Measurements from ENCODE around the gene EIF3I.
A peak's percentile ranks its signal among the peaks of the same experiment; 100 is the strongest.

The EIF3I gene

DNA sequence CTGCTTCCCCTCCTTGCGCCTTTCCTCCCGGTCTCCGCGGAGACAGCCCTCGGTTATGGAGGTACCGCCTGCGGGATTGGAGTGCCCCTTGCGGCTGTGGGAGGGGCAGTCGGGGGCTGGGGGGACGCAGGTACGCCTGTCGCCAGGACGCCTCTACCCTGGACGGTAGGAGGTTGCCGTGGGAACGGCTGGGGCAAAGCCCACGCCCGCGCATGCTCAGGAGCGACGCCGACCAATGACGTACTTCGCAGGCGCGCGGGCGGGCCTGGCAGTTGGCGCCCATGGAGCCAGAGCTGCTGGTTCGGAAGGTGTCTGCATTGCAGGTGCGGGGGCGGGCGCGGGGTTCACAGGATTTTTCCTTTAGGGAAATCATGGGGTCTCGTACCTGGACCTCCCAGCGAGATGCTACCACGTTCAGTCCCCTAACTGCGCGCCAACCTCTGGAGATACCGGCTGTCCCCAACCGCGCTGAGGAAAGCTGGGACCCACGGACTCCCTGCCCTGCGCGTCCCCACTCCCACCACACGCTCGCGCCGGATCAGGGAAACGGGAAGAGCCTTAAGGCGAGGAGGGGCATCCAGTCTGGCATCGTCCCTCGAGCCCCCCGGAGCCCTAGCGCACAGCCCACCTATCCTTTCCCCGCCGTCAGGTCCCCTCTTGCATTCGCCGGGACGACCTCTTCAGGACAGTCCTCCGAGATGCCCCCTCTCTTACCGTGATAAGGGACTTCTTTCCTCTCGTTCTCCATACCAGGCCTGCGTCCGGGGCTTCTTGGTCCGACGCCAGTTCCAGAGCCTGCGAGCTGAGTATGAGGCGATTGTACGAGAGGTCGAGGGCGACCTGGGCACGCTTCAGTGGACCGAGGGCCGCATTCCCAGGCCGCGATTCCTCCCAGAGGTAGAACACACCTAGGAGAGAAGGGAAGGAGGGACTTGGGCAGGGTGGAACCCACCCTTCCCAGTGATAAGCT, 16.5 kb upstream of the EIF3I start, which contains the start of gene IQCC:
IQCC (plus strand) TSS at position 271 of the 970 bp plus-strand sequence; CDS start at position 282, 11 bp downstream.
- H3K4me1 Mint-ChIP-seq: peaks cover 76% of the 10 kb centered on the region
- no peaks in the 10 kb centered on the region for H3K9me3 Mint-ChIP-seq
- peaks cover 17% of the 10 kb centered on the region for H3K36me3 Mint-ChIP-seq
- H3K4me3 Mint-ChIP-seq: peak within 1 kb of the TSS; percentile 87
- ATAC-seq: peak; percentile 75
- peak within 1 kb of the TSS; percentile 85 for H3K27ac Mint-ChIP-seq
- no peaks in the 10 kb centered on the region for H3K27me3 Mint-ChIP-seq

DNA sequence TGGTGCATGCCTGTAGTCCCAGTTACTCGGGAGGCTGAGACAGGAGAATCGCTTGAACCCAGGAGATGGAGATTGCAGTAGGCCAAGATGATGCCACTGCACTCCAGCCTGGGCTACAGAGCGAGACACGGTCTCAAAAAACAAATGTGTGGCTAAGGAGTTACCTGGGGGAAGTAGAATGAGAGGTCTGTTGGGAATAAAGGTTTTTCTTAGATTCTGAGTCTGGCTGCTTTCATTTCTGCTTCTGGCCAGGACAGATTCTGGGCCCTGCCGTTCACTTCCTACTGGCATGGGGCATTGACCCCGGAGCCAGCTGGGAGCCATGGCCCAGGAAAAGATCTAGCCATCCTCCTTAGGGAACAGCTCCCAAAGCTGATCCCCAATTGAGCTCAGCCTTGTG, 13.7 kb upstream of the EIF3I start:
- no peak overlapping the region for H3K4me3 Mint-ChIP-seq
- H3K27ac Mint-ChIP-seq: no peak overlapping the region
- no peaks in the 10 kb centered on the region for H3K9me3 Mint-ChIP-seq
- H3K27me3 Mint-ChIP-seq: no peaks in the 10 kb centered on the region
- H3K36me3 Mint-ChIP-seq: peaks cover 6% of the 10 kb centered on the region
- ATAC-seq: peak; percentile 60
- peaks cover 64% of the 10 kb centered on the region for H3K4me1 Mint-ChIP-seq

DNA sequence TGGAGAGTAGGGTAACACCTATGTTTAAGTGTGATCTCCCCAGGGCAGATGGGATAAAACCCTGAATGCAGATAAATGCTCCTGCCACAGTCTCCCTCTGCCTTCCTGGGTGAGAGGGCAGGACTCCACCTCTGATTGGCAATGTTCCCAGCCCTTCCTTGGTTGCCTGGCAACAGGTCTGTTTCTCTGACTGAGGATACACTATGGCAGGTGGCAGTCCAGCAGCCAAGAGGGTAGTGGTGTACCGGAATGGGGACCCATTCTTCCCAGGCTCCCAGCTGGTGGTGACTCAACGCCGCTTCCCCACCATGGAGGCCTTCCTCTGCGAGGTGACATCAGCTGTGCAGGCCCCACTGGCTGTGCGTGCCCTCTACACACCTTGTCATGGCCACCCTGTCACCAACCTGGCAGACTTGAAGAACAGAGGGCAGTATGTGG, 13.3 kb upstream of the EIF3I start, which contains the start of gene DCDC2B:
DCDC2B (plus strand) TSS at position 199 of the 438 bp plus-strand sequence; CDS start at position 204, 5 bp downstream.
- H3K9me3 Mint-ChIP-seq: no peaks in the 10 kb centered on the region
- H3K27ac Mint-ChIP-seq: peak within 1 kb of the TSS; percentile 52
- H3K27me3 Mint-ChIP-seq: no peaks in the 10 kb centered on the region
- peaks cover 5% of the 10 kb centered on the region for H3K36me3 Mint-ChIP-seq
- H3K4me3 Mint-ChIP-seq: no peak within 1 kb of the TSS
- ATAC-seq: no peak
- peaks cover 59% of the 10 kb centered on the region for H3K4me1 Mint-ChIP-seq

DNA sequence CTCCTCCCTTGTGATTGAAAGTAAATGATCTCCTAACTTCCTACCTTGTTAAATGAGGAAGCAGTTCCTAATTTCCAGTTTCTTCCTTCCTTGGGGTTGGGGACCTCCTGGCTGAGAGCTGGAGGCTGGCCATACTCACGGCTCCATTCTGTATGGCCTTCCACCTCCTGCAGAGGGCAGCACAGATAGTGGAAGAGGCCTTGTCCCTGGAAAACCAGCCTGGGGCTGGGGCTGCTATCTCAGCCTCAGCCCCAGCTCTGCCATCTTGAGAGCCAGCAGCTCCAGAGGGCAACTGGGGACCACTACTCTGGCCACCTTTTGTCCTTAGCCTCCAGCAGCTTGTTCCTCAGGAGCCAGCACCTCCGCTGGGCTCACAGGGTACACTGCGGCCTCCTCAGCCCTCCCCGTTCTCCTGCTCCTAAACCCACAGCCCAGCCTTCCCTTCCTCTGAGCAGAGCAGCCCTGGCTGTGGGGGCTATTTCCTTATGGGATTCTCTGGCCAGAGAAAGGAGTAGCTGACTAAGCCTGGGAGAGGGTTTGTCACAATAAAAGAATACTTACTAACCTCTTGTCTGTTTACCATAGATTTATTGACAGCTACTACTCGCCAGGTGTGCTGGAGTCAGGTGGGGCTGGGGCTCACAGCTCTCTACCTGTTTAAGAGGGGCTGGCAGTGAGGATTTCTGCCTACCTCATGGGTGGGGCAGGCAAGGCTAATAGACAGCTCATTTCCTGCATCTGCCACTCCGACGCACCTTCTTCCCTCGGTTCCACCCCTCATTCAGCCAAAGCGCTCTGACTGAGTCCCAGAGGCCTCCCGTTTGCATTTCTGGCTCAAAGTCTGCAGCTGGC, 6.4 kb upstream of the EIF3I start:
- Mint-ChIP-seq H3K36me3 (peaks cover 34% of the 10 kb centered on the region), H3K9me3 (no peaks in the 10 kb centered on the region), H3K27me3 (no peaks in the 10 kb centered on the region), H3K4me1 (peaks cover 35% of the 10 kb centered on the region), H3K4me3 (no peak overlapping the region), H3K27ac (no peak overlapping the region)
- peak; percentile 78 for ATAC-seq

DNA sequence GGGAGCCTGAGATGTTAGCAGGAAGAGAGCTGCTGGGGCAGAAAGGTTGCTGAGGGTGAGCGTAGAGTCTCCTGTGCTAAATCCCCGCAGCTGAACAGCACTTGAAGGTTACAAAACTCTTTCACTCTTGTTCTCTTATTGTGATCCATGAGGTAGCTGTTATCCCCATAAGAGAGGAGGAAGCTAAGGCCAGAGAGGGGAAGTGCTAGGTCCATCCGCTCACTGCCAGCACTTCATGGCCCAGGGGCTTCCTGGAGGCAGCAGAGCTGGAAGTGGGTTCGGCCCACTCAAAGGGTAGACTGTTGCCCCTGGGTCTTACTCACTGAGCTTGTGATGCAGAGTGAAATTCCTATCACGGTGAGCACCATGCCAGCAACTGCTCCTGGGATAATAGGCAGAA, 5.6 kb upstream of the EIF3I start:
- H3K36me3 Mint-ChIP-seq: peaks cover 34% of the 10 kb centered on the region
- no peak overlapping the region for H3K4me3 Mint-ChIP-seq
- no peak for ATAC-seq
- no peaks in the 10 kb centered on the region for H3K27me3 Mint-ChIP-seq
- H3K4me1 Mint-ChIP-seq: peaks cover 40% of the 10 kb centered on the region
- no peaks in the 10 kb centered on the region for H3K9me3 Mint-ChIP-seq
- no peak overlapping the region for H3K27ac Mint-ChIP-seq

DNA sequence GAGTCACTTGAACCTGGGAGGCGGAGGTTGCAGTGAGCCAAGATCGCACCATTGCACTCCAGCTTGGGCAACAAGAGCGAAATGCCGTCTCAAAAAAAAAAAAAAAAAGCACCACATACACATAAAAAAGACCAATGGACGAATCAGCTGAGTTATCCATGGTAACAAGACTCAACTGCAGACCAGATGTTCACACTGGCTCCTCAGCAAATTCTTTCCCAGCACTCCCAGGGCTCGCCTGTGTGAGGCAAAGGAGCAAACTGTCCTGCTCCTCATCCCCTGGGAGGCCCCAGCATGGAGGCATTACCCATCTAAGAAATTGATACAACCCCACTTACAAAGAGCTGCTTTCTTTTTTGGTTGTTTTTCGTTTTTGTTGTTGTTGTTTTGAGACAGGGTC, 3.2 kb upstream of the EIF3I start:
- ATAC-seq: no peak
- Mint-ChIP-seq H3K27ac (no peak overlapping the region), H3K27me3 (no peaks in the 10 kb centered on the region), H3K9me3 (no peaks in the 10 kb centered on the region), H3K4me3 (no peak overlapping the region), H3K36me3 (peaks cover 36% of the 10 kb centered on the region), H3K4me1 (peaks cover 42% of the 10 kb centered on the region)

DNA sequence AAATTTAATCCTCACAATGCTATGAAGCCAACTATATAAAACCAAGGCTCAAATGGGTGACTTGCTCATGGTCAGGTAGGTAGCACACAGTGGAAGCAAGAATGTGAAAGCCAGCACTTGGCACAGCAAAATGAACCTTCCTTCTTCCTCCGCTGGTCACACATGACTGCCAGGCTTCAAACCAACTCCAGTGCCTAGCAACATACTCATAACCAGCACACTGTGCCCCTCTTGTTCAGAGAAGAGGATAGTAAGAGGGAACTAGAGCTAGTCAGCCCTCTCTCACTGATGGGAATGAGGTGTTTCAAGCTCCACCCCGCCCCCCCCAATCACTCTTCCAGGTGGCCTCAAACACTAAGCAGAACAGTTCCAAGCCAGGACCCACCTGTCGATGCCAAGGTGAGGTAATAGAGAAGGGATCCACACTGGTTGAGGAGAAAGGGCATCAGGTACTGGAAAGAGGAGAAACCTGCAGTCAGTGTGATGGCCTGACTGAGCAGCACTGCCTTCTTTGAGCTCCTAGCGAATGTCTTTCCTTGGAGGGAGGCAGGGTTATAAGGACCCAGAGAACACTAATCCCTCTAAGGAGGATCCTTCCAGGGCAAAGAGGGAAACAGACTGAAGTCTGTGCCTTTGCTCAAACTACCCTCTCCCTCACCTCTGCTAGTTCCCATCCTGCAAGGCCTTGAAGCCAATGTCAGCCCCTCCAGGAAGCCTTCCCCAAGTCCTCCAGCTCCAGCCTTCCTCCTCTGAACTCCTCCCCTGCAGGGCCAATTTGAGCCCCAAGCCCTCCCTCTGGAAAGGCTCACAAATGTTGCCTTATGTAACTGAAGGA, 1.2 kb upstream of the EIF3I start:
- H3K4me3 Mint-ChIP-seq: peak overlapping the region; percentile 97
- no peaks in the 10 kb centered on the region for H3K9me3 Mint-ChIP-seq
- no peaks in the 10 kb centered on the region for H3K27me3 Mint-ChIP-seq
- H3K4me1 Mint-ChIP-seq: peaks cover 42% of the 10 kb centered on the region
- H3K27ac Mint-ChIP-seq: peak overlapping the region; percentile 92
- peaks cover 34% of the 10 kb centered on the region for H3K36me3 Mint-ChIP-seq
- ATAC-seq: peak; percentile 72

DNA sequence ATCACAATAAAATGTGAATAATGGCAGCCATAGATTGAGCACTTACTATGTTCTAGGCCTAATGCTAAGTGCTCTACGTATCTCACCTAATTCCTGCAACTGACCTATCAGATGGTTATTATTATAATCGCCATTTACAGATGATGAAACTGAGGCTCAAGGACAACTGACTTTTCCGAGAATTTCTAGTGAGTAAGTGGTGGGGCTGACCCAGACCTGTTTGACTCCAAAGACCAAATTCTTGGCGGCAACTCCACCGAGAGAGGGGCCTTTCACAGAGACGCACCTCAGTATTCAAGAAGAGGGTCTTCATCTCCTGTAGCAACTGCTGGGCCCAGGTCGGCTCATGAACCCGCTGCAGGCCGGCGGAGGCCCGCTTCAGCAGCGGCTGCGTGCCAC, 627 bp upstream of the EIF3I start:
- no peak for ATAC-seq
- Mint-ChIP-seq H3K4me1 (peaks cover 35% of the 10 kb centered on the region), H3K4me3 (peak overlapping the region; percentile 97), H3K27ac (peak overlapping the region; percentile 92), H3K9me3 (no peaks in the 10 kb centered on the region), H3K36me3 (peaks cover 28% of the 10 kb centered on the region), H3K27me3 (no peaks in the 10 kb centered on the region)

DNA sequence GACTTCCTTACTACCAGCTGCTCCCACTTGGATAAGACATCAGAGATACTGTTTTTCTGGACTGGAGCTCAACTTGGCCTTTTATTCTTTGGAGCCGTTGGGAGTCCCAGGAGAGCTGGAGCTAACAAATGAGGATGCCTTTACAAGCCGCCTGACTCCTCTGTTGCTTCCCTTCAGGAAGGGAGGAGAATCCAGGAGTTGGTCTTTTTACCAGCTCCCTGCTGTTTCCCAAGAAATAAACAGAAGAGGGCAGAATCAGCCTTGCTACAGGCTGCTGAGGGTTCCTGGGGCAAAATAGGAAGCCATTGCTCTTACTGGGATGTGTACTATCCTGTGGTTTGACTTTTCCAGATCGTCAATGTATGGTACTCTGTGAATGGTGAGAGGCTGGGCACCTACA, 1.5 kb downstream of the EIF3I start:
- Mint-ChIP-seq H3K9me3 (no peaks in the 10 kb centered on the region), H3K27ac (peak overlapping the region; percentile 92), H3K4me3 (peak overlapping the region; percentile 97), H3K27me3 (no peaks in the 10 kb centered on the region), H3K4me1 (peaks cover 39% of the 10 kb centered on the region), H3K36me3 (peaks cover 30% of the 10 kb centered on the region)
- no peak for ATAC-seq

DNA sequence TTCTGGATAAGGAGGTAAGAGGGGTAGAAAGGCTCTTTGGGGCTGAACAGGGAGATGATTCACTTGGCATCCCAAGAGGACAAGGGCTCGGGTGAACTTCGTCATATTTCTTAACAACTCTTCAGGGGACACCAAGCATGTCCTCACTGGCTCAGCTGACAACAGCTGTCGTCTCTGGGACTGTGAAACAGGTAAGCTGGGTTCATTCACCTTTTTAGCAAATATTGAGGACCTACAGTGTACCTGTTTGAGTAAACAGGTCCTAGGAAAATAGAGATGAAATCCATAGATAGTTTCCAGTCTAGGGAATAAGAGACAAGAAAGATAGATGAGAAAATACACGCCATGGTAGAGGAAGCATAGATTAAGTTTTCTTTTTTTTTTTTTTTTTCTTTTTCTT, 2.1 kb downstream of the EIF3I start:
- Mint-ChIP-seq H3K27me3 (no peaks in the 10 kb centered on the region), H3K4me3 (peak overlapping the region; percentile 14), H3K27ac (peak overlapping the region; percentile 92), H3K36me3 (peaks cover 36% of the 10 kb centered on the region), H3K4me1 (peaks cover 39% of the 10 kb centered on the region), H3K9me3 (no peaks in the 10 kb centered on the region)
- ATAC-seq: no peak

DNA sequence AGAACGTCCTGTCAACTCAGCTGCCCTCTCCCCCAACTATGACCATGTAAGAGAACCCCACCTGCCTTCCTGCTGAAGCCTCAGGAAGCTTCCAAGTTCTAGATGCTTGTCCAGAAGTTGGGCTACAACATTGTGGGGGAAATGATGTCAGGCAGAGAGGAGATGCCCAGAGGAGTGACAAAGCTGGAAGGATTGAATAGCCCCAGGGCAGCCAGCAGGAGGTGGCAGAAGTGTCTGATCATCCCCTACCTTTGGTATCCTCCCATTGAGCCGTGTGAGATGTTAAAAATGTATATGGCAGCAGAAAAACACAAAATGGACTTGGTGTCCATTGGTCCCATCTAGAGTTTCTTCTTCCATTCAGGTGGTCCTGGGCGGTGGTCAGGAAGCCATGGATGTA, 6.6 kb downstream of the EIF3I start:
- H3K4me3 Mint-ChIP-seq: no peak overlapping the region
- H3K4me1 Mint-ChIP-seq: peaks cover 17% of the 10 kb centered on the region
- H3K9me3 Mint-ChIP-seq: no peaks in the 10 kb centered on the region
- no peaks in the 10 kb centered on the region for H3K27me3 Mint-ChIP-seq
- H3K36me3 Mint-ChIP-seq: peaks cover 53% of the 10 kb centered on the region
- ATAC-seq: no peak
- H3K27ac Mint-ChIP-seq: peak overlapping the region; percentile 38

DNA sequence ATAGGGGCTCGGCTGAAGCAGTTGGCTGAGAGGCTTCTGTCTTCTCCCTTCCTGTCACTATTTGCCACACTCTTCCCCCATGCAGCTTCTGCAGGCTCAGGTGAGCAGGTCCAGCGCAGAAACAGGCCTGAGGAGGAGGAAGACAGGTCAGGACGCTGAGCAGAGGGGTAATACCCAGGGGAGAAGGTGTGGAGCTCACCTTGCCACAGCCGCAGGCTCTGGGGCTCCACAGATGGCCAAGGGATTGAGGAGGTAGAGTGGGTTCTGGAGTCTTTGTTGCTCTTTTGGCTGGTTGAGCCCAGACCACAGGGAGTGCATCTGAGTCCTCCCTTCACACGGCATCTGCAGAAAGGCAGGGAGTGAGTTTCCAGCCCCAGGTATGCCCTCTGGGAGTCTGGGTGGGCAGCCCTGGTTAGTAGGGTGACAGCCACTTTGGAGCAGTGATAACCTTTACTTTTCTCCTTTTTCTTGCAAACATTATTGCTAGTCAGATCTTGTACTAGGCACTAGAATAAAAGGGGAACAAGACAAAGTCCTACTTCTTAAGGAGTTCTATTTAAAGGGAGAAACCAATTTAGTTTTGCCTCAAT, 9.7 kb downstream of the EIF3I start:
- Mint-ChIP-seq H3K27me3 (no peaks in the 10 kb centered on the region), H3K27ac (peak overlapping the region; percentile 3), H3K4me3 (no peak overlapping the region), H3K36me3 (peaks cover 39% of the 10 kb centered on the region), H3K9me3 (no peaks in the 10 kb centered on the region), H3K4me1 (peaks cover 6% of the 10 kb centered on the region)
- no peak for ATAC-seq

DNA sequence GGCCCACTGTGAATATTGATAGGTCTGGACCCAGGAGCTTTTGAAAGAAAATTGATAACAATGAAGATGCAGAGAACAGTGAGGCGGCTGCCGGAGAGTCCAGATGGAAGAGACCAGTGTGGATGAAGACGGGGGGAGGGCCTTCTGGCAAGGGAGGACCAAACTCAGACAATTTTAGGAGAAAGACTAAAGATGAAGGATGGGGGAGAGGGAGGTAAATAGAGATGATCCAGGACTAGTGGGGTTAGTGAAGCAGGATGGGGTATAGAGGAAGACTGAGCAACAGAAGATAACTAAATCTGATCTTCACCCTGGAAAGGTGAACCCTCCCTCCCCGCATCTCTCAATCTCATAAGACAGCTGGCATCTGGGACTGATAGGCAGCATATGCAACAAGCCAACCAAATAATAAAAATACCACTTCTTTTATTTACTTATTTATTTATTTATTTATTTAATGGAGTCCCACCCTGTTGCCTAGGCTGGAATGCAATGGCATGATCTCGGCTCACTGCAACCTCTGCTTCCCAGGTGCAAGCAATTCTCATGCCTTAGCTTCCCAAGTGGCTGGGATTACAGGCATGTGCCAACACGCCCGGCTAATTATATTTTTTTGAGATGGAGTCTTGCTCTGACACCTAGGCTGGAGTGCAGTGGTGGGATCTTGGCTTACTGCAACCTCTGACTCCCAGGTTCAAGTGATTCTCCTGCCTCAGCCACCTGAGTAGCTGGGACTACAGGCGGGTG, 10.5 kb downstream of the EIF3I start:
- peak overlapping the region; percentile 3 for H3K27ac Mint-ChIP-seq
- H3K27me3 Mint-ChIP-seq: no peaks in the 10 kb centered on the region
- no peak overlapping the region for H3K4me3 Mint-ChIP-seq
- H3K36me3 Mint-ChIP-seq: peaks cover 34% of the 10 kb centered on the region
- H3K4me1 Mint-ChIP-seq: peaks cover 3% of the 10 kb centered on the region
- no peak for ATAC-seq
- H3K9me3 Mint-ChIP-seq: no peaks in the 10 kb centered on the region

DNA sequence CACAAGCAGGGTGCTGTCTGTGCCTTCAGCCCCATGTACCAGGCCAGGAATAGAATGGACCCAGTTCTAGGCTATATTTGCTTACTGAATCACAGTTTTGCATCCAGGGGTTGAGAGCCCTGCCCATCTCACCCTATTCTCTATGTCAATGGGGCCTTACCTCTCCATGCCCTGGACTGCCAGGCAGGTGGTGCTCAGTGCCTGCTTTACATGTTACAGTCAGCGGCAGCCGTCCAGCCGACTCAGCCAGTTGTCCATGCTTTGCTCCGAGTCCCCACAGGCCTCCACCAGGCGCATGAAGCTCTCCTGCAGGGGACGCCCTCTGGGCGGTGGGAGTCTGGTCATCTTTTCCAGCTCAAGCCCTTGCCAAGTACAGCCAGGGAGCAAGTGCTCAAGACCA, 12.6 kb downstream of the EIF3I start:
- H3K27me3 Mint-ChIP-seq: no peaks in the 10 kb centered on the region
- no peak overlapping the region for H3K4me3 Mint-ChIP-seq
- H3K27ac Mint-ChIP-seq: no peak overlapping the region
- peaks cover 8% of the 10 kb centered on the region for H3K4me1 Mint-ChIP-seq
- ATAC-seq: no peak
- H3K9me3 Mint-ChIP-seq: no peaks in the 10 kb centered on the region
- peaks cover 18% of the 10 kb centered on the region for H3K36me3 Mint-ChIP-seq

All from stimulated activated memory B cell treated with anti-CD40 and anti-IgM and Interleukin-4, amounts not matched to agents 10 μg/mL and 1 μg/mL and 100 μg/mL, for 72 hours (primary cell).